ENCODE measurements around the gene FGF14. TPM values are rescaled to one million over a fixed set of nuclear protein-coding genes. Genes with fewer than 3 reads are reported as not detected.

The FGF14 gene
- total RNA-seq, 1 donor from 2014 or later = 1.4 TPM

GRCh38 chr13:102440259-102440936, 38.5 kb upstream of the FGF14 start:
- peaks cover 4% of the 10 kb centered on the region for H3K9me3 Mint-ChIP-seq
- H3K4me3 Mint-ChIP-seq = no peak overlapping the region
- H3K27ac ChIP-seq = no peak overlapping the region
- no peaks in the 10 kb centered on the region for H3K9me3 ChIP-seq (ENCODE audit: low read depth)
- H3K36me3 ChIP-seq = no peaks in the 10 kb centered on the region
- H3K79me2 ChIP-seq (ENCODE audit: low read depth) = no peaks in the 10 kb centered on the region
- H3K4me3 ChIP-seq = no peak overlapping the region
- H3K27ac Mint-ChIP-seq = peak overlapping the region; percentile 84
- H4K20me1 ChIP-seq (ENCODE audit: low read depth) = no peaks in the 10 kb centered on the region
- H3K4me1 ChIP-seq = no peaks in the 10 kb centered on the region
- no peak overlapping the region for H3K4me2 ChIP-seq
- no peak for TF ChIP-seq EZH2phosphoT487 (IDR thresholded peaks at IDR 0.05)
- no peak for TF ChIP-seq CTCF (IDR thresholded peaks at IDR 0.05)
- no peak for TF ChIP-seq EZH2 (IDR thresholded peaks at IDR 0.05)
- no peak overlapping the region for H2AFZ ChIP-seq (replicated peaks)
- no peaks in the 10 kb centered on the region for H3K27me3 Mint-ChIP-seq (ENCODE audit: insufficient read depth, low read depth)
- no peaks in the 10 kb centered on the region for H3K27me3 ChIP-seq
- DNase-seq (ENCODE audit: low spot score) = no peak
- no peak overlapping the region for H3K9ac ChIP-seq
- no peaks in the 10 kb centered on the region for H3F3A ChIP-seq (ENCODE audit: low read depth)
- peaks cover 9% of the 10 kb centered on the region for H3K4me1 Mint-ChIP-seq
- no peaks in the 10 kb centered on the region for H3K36me3 Mint-ChIP-seq

- Mint-ChIP-seq H3K36me3 (no peaks in the 10 kb centered on the region), H3K4me1 (no peaks in the 10 kb centered on the region), H3K27me3 (ENCODE audit: insufficient read depth, low read depth) (no peaks in the 10 kb centered on the region), H3K27ac (no peak overlapping the region), H3K9me3 (peaks cover 25% of the 10 kb centered on the region), H3K4me3 (no peak overlapping the region)
- Histone ChIP-seq H3K27me3 (no peaks in the 10 kb centered on the region), H3K4me3 (no peak overlapping the region), H3K79me2 (ENCODE audit: low read depth) (no peaks in the 10 kb centered on the region), H3K4me1 (no peaks in the 10 kb centered on the region), H3K9me3 (ENCODE audit: low read depth) (peaks cover 17% of the 10 kb centered on the region), H4K20me1 (ENCODE audit: low read depth) (no peaks in the 10 kb centered on the region), H2AFZ (replicated peaks) (no peak overlapping the region), H3K9ac (no peak overlapping the region), H3F3A (ENCODE audit: low read depth) (no peaks in the 10 kb centered on the region), H3K36me3 (peaks cover 4% of the 10 kb centered on the region), H3K4me2 (no peak overlapping the region), H3K27ac (no peak overlapping the region)
- TF ChIP-seq EZH2phosphoT487 (IDR thresholded peaks at IDR 0.05) (no peak), EZH2 (IDR thresholded peaks at IDR 0.05) (no peak), CTCF (IDR thresholded peaks at IDR 0.05) (no peak)
- DNase-seq (ENCODE audit: low spot score) = no peak
These were observed 20.8 kb upstream of the FGF14 start for GRCh38 chr13:102422690-102423089.

- Histone ChIP-seq H4K20me1 (ENCODE audit: low read depth) (no peaks in the 10 kb centered on the region), H3F3A (ENCODE audit: low read depth) (peaks cover 13% of the 10 kb centered on the region), H3K27me3 (peaks cover 46% of the 10 kb centered on the region), H3K27ac (no peak overlapping the region), H3K79me2 (ENCODE audit: low read depth) (no peaks in the 10 kb centered on the region), H3K9me3 (ENCODE audit: low read depth) (no peaks in the 10 kb centered on the region), H3K4me2 (no peak overlapping the region), H3K9ac (no peak overlapping the region), H2AFZ (replicated peaks) (no peak overlapping the region), H3K4me1 (peaks cover 36% of the 10 kb centered on the region), H3K36me3 (no peaks in the 10 kb centered on the region), H3K4me3 (no peak overlapping the region)
- no peak for TF ChIP-seq CTCF (IDR thresholded peaks at IDR 0.05)
- TF ChIP-seq EZH2phosphoT487 (IDR thresholded peaks at IDR 0.05) = no peak
- TF ChIP-seq EZH2 (IDR thresholded peaks at IDR 0.05) = no peak
- no peaks in the 10 kb centered on the region for H3K36me3 Mint-ChIP-seq
- peaks cover 11% of the 10 kb centered on the region for H3K4me1 Mint-ChIP-seq
- peak; percentile 81 for DNase-seq (ENCODE audit: low spot score)
- no peak overlapping the region for H3K27ac Mint-ChIP-seq
- H3K9me3 Mint-ChIP-seq = no peaks in the 10 kb centered on the region
- no peak overlapping the region for H3K4me3 Mint-ChIP-seq
- H3K27me3 Mint-ChIP-seq (ENCODE audit: insufficient read depth, low read depth) = peaks cover 12% of the 10 kb centered on the region
These were observed 3.8 kb upstream of the FGF14 start for GRCh38 chr13:102405499-102406100.

Data from neural progenitor cell (in vitro differentiated cells).